HG02642 (cell line): Measurements from ENCODE around the gene COPB2.
"Not testable (repeated sequence)": the region's sequence is repeated elsewhere in the genome, so short reads cannot be mapped to it uniquely, and the experiment has no call there.

ENCODE experiments used
- ATAC-seq: cut with Tn5 transposase; IDR thresholded peaks from one replicate; pipeline ENCODE4 v1.9.1; 2021; ENCODE audit warnings: mild to moderate bottlenecking; ENCODE audit not compliant: unreplicated experiment, poor library complexity

The COPB2 gene

DNA sequence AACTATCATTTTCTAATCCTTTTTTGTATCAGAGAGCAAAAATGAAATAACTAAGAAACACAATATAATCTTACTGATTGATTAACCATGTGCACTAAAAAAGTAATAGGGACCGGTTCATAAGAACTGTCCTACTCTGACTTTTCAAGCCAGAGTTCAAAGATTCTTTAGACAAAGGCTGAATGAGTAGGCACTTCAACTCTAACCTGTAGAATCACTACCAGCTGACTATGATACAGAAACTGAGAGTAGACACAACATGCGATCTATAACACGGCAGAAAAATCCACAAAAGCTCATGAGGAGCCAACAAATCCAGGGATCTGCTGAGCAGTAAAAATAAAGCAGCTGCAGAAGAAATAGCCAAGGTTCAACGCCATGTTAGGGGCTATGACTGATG lies 8.9 kb downstream of the COPB2 start:
- ATAC-seq, result no peak

- no peak for ATAC-seq
These were observed 10.7 kb downstream of the COPB2 start for GRCh38 chr3:139378587-139379241.

- no peak for ATAC-seq
These were observed 12.1 kb downstream of the COPB2 start for GRCh38 chr3:139377378-139377777.

DNA sequence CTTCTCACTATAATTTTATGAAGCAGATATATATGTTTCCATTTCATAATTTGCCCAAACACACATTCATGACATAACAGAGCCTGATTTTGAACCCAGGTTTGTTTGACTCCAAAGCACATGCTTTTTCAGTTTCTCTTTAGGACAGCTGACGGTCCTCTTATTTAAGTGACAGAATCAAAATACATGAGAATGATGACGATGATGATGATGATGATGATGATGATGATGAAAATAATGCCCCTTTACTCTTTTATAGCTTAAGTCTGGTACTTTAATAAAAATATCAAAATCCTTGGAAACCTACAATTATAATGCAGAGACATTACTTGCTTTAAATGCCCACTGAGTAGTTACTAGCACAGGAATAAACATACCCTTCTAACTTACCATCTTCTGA lies 15.3 kb downstream of the COPB2 start:
- ATAC-seq, result no peak

DNA sequence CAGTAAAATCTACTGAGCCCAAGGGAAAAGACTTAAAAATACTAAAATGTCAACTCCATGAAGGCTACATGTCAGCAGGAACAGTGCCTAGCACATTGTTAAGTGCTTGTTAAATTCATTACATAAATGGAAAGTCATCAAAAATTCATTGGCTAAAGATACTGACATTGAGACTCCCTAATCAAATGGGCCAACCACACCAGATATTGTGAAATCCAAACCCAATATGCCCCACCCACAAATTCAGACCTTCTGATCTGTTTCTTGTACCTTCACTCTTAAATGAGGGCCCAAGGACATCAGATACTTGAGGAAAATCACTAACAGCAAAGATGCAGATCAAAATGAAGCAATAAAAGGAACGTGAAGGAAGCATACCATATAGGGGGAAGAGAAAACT lies 24.9 kb downstream of the COPB2 start:
- no peak for ATAC-seq

DNA sequence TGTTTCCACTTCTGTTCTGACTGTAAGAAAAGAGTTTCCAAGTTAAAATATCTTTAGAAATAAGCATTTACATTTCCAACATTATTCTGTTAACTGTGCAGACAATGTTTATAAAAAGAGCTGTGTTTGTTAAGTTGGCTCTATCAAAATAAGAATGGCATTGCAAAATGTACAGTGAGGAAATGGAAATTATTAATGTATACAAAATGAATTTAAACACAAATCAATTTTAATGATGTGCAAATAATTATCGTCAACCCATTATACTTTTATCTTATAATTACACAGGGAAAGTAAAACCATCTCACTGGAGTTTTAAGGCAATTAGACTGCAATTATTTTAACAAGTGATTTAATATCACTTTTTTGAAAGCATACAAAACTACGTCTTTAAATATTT lies 28.2 kb downstream of the COPB2 start:
- ATAC-seq, result no peak

DNA sequence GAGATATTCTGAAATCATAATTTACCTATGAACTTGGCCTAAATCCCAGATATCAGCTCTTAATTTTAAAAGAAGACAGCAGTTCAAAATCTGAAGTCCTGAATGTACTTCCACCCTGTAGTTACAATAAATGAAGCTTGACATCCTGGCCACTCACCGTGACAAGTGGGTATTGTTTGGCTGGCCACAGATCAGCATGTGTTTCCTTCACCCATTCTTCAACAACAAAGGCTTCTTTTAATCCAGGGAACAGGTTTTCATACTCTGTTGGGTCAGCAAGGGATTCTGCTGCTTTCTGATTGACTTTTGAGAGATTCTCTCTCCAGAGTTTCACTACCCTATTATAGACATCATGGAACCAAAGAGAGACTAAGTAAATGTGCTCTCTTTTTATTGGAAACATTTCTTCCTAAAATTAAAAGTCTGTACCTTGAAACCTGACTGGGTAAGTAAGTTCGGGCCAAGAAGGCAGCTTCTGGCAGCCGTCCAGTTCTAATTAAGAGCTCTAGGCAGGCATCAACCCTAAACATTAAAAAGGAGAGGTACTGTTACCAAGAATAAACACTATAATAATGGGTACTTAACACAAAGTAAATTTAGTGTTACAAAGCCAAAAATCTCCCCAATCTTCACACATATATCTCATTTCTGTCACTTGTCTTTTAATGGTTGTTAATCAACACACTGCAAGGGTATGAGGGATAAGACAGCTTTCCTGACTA lies 30.4 kb downstream of the COPB2 start:
- no peak for ATAC-seq

- peak; percentile 60 for ATAC-seq
These were observed 31.5 kb downstream of the COPB2 start for GRCh38 chr3:139357899-139358298.

- no peak for ATAC-seq
These were observed 33.6 kb downstream of the COPB2 start for GRCh38 chr3:139355891-139356290.

GRCh38 chr3:139355476-139355875 lies 34.0 kb downstream of the COPB2 start:
- no peak for ATAC-seq

- no peak for ATAC-seq
These were observed 34.8 kb downstream of the COPB2 start for GRCh38 chr3:139354661-139355060.

DNA sequence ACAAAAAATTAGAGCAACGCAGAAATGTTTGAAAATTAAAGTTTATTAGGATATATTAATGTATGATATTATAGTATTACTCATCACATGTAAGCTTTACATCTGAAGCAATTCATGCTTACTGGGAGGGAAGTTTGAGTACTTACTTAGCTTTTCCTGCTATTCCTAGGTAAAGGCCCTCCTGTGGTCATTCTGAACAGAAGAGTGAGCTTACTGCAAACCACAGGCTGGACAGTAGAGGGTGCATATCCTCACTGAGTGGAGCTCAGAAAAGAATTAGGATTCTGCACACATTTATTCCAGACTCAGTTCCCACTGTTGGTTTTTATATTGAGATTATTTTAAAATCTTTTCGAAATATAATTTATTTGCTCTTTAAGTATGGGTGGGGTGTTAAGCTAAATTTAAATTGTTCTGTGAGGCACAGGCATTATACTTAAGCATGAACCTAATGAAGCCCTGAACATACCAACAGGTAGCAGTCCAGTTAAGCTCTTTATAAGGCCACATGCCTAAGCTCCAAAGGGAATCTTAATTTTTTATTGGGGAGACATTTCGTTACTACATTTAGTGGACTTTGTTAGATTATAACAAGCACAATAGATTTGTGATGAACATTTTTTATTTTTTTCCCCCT lies 35.4 kb downstream of the COPB2 start:
- no peak for ATAC-seq

GRCh38 chr3:139346771-139347170 lies 42.7 kb downstream of the COPB2 start:
- ATAC-seq, result no peak

DNA sequence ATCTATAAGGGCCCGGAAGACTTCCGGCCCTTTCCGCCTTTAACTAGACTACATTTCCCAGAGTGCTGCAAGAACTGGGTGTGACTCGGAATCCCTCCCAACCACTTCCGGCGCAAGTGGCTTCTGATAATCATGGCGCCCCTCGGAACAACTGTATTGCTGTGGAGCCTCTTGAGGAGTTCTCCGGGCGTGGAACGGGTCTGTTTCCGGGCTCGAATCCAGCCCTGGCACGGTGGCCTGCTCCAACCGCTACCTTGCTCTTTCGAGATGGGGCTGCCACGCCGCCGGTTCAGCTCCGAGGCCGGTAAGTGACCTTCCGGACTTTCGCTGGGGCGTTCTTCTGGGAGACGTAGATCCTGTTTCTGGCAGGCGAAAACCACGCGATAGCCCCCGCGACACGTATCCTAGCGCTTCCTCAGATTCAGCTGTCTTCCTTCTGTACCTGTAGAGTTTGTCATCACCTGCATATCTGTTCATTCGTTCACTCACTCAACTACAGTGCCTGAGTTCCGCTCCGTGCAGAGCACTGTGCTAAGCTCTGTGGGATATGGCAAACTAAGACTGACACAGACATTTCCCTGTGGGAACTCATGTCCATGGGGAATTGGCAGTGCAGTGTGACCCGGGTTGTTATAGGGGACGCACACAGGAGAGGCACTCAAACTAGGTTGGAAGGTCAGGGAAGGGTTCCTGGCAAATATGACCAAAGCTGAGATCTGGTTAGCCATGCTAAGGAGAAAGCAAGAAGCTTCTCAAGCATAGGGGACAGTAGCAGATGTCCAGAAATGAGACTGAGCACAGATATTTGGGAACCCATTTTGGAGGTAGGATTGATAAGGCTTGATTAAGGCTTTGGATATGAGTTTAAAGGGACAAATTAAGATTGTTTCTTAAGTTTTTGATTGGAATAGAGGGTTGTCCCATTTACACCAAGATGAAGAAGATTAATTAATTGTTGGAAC lies 45.3 kb downstream of the COPB2 start, which contains the start of gene MRPS22:
MRPS22 (plus strand) TSS at position 126 of the 962 bp plus-strand sequence; CDS start at position 133, 7 bp downstream.
- ATAC-seq, result peak; percentile 99

- no peak for ATAC-seq
These were observed 47.4 kb downstream of the COPB2 start for GRCh38 chr3:139342054-139342453.

- ATAC-seq, result no peak
These were observed 48.7 kb downstream of the COPB2 start for GRCh38 chr3:139340784-139341183.

DNA sequence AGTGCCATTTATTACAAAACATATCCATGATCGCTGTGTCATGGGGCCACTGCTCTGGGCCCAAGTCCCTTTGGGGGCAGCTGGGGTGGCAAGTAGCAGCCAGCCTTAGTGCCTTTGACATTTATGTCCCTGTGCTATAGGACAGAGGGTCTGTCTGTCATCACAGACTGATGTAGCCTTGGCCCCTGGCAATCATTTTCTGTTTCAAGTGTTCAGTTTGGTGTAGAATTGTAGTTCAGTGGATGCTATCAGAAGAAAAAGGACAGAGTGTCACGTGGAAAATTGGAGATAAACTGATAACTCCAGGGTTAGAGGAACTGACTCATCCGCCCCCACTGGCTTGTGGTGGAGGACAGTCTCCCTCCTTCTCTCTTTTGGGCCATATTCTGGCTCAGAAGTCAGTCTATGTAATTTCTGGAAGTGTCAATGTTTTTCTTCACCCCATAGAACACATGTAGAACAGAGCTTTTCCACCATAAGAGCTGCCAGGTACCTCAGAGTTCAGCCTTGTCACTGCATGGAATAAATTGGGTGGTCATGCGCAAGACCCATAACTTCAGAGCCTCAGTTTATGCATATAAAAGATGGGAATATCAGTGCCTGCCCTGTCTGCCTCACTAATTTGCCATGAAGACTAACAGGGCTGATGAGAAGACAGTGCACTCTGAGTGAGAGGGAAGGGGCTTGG lies 50.1 kb downstream of the COPB2 start:
- no peak for ATAC-seq

GRCh38 chr3:139338405-139338804 lies 51.0 kb downstream of the COPB2 start:
- no peak for ATAC-seq

- not testable (repeated sequence) for ATAC-seq
These were observed 54.8 kb downstream of the COPB2 start for GRCh38 chr3:139334675-139335074.

DNA sequence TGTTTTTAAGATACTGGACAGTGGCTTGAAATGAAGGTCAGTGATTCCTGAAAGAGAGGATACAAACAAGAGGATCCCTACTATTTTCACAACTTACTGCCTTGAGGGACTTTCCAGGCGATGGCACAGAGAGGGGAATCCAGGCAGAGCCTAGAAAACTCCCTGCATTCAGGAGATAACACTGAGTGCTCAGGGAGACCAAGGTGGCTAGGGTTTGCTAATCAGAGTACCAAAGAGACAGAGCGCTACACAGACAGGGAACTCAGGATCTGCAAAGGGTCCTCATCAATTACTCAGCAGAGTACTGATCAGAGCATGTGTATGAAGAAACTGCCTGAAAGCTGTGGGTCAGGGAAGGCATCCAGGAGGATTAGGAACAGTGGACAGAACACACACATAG lies 57.4 kb downstream of the COPB2 start:
- ATAC-seq, result no peak
